ENCODE results near the gene OR10A5. TPM values are rescaled to one million over a fixed set of nuclear protein-coding genes. Genes with fewer than 3 reads are reported as not detected.

The OR10A5 gene
- total RNA-seq, 1 experiment from 2014 or later = not detected

GRCh38 chr11:6894097-6894496 lies 48.6 kb downstream of the OR10A5 start:
- Histone ChIP-seq H4K20me1 (ENCODE audit: control insufficient read depth, insufficient read depth, insufficient read length) (no peaks in the 10 kb centered on the region), H2BK5ac (ENCODE audit: insufficient read length, low read length) (no peak overlapping the region), H2BK15ac (ENCODE audit: low read depth, low read length) (no peak overlapping the region), H3K4me2 (ENCODE audit: insufficient read depth, insufficient read length, low read length) (no peak overlapping the region), H2BK20ac (ENCODE audit: low read depth, low read length, poor library complexity, severe bottlenecking) (no peak overlapping the region), H4K91ac (ENCODE audit: insufficient read length, low read depth, low read length) (no peak overlapping the region), H3K14ac (ENCODE audit: insufficient read depth, low read length) (no peak overlapping the region), H3K4ac (ENCODE audit: low read depth, low read length) (no peak overlapping the region), H3K23me2 (ENCODE audit: insufficient read length, low read depth, low read length, poor library complexity, severe bottlenecking) (no peaks in the 10 kb centered on the region), H3K27me3 (ENCODE audit: insufficient read depth, low read length) (no peaks in the 10 kb centered on the region), H3K23ac (ENCODE audit: insufficient read length, low read depth, low read length) (no peak overlapping the region), H2BK120ac (ENCODE audit: low read depth, low read length, poor library complexity, severe bottlenecking) (no peak overlapping the region), H2AK5ac (ENCODE audit: insufficient read length, low read length) (no peak overlapping the region), H3T11ph (ENCODE audit: low read length) (no peak overlapping the region), H3K56ac (ENCODE audit: insufficient read length, low read depth, low read length) (no peak overlapping the region), H3K4me1 (ENCODE audit: insufficient read depth, low read length) (no peaks in the 10 kb centered on the region; the same call in 1 of the 2 replicates), H3K9me3 (ENCODE audit: control insufficient read depth, low read depth, low read length) (no peaks in the 10 kb centered on the region), H2BK12ac (ENCODE audit: insufficient read length, low read depth, low read length) (no peak overlapping the region), H4K5ac (ENCODE audit: insufficient read length, low read depth, low read length) (no peak overlapping the region), H3K79me2 (ENCODE audit: insufficient read depth, low read length) (no peaks in the 10 kb centered on the region), H3K79me1 (ENCODE audit: insufficient read depth, low read depth, low read length, poor library complexity, severe bottlenecking) (no peaks in the 10 kb centered on the region), H3K18ac (ENCODE audit: insufficient read length, low read depth, low read length) (no peak overlapping the region), H3K27ac (ENCODE audit: insufficient read length, low read depth, low read length) (no peak overlapping the region), H4K8ac (replicated peaks; ENCODE audit: insufficient read length, low read depth, low read length) (no peak overlapping the region), H3K9ac (ENCODE audit: extremely low read depth, insufficient read length, low read length) (no peak overlapping the region), H2AFZ (ENCODE audit: low read length) (no peak overlapping the region)
- peak; percentile 39; the same call in 2 of the 3 replicates for TF ChIP-seq CTCF (conservative IDR thresholded peaks at IDR 0.05)
- no peak overlapping the region for H3K4me3 Mint-ChIP-seq
- DNase-seq = no peak
- H3K9me3 Mint-ChIP-seq = no peaks in the 10 kb centered on the region
- H3K4me1 Mint-ChIP-seq = no peaks in the 10 kb centered on the region
- peak overlapping the region in 1 of 3 experiments; percentile 40; a peak in 1 of 7 replicates for H3K27ac Mint-ChIP-seq
- no peaks in the 10 kb centered on the region; the same call in 1 of the 2 replicates for H3K27me3 Mint-ChIP-seq (ENCODE audit: low read depth)
- no peaks in the 10 kb centered on the region for H3K36me3 Mint-ChIP-seq (ENCODE audit: insufficient read depth in 1 of 3, low read depth in 3 of 3)

Measured in H9 (cell line).